Mesodermal cell (in vitro differentiated cells): ENCODE data around the gene NPTX1.

Experiments used
- H3K27ac ChIP-seq: 2 replicates; pipeline ENCODE4 v1.7.0; 2013; ENCODE audit warnings: mild to moderate bottlenecking, low read depth, low read length, moderate library complexity; ENCODE audit not compliant: severe bottlenecking
- H3K36me3 ChIP-seq: 2 replicates; pipeline ENCODE4 v1.7.1; 2013; ENCODE audit warnings: mild to moderate bottlenecking, low read length, moderate library complexity; ENCODE audit not compliant: control insufficient read depth, insufficient read depth
- H3K4me1 ChIP-seq: one replicate; pipeline ENCODE4 v1.7.1; 2013; ENCODE audit warnings: mild to moderate bottlenecking, low read length; ENCODE audit not compliant: insufficient read depth, control insufficient read depth, poor library complexity, severe bottlenecking
- H3K4me3 ChIP-seq: 2 replicates; pipeline ENCODE4 v1.7.0; 2013; ENCODE audit warnings: low read length, control low read depth, mild to moderate bottlenecking; ENCODE audit not compliant: insufficient read depth, poor library complexity, severe bottlenecking; ENCODE audit errors: extremely low read depth
- H3K9me3 ChIP-seq: 2 replicates; pipeline ENCODE4 v1.7.1; 2013; ENCODE audit warnings: mild to moderate bottlenecking, low read length, moderate library complexity; ENCODE audit not compliant: control insufficient read depth
- WGBS, 2 experiments: methylation state at CpG; one replicate each; pipeline ENCODE4 v1.1.5; 2013; ENCODE audit warnings: missing lambda C conversion rate in 2 of 2; ENCODE audit not compliant: insufficient coverage in 2 of 2; 5-methylcytosine and 5-hydroxymethylcytosine counted together

Gene NPTX1

DNA sequence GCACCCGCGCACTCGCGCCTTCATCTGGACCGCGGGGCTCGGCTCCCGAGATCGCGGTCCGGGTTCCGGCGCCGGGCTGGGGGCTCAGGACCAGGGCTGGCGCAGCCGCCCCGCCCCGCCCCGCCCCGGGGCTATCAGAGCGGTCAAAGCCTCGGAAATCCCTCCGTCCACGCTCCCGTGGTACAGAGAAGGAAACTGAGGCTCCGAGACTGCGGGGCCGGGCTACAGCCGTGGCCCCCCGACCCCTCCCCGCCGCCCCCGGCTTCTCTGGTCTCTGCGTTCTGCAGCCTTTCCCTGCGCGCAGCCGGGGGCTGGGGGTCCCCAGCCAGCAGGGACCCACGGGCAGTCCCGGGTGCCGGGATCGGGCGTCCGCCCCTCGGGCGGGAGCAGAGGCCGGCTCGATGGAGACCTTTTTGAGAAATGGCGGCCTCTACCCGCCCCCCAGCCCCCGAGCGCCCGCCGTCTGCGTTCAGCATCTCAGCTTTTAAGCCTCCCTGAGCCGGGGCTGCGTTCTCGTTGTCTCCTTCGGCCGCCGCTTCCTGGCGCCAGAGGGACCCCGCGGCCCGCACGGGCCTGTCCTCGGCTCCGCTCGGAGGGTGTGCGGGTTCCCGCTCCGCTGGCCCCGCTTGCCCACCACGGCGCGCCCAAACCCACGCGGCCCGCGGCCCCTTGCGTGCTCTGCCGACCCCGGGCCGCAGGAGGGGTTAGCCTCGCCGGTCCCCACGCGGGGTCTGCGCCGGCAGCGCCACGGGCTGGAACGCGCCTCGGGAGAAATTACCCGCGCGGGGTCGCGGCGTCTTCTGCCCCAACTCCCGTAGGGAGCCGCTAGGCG lies 1.5 kb upstream of the NPTX1 start:
- WGBS, 2 experiments = 4% methylated on average over 94 to 96 of the region's 103 CpGs
- Histone ChIP-seq H3K9me3 (no peaks in the 10 kb centered on the region), H3K27ac (no peak overlapping the region), H3K4me1 (peaks cover 2% of the 10 kb centered on the region), H3K36me3 (no peaks in the 10 kb centered on the region), H3K4me3 (peak overlapping the region; percentile 8)

DNA sequence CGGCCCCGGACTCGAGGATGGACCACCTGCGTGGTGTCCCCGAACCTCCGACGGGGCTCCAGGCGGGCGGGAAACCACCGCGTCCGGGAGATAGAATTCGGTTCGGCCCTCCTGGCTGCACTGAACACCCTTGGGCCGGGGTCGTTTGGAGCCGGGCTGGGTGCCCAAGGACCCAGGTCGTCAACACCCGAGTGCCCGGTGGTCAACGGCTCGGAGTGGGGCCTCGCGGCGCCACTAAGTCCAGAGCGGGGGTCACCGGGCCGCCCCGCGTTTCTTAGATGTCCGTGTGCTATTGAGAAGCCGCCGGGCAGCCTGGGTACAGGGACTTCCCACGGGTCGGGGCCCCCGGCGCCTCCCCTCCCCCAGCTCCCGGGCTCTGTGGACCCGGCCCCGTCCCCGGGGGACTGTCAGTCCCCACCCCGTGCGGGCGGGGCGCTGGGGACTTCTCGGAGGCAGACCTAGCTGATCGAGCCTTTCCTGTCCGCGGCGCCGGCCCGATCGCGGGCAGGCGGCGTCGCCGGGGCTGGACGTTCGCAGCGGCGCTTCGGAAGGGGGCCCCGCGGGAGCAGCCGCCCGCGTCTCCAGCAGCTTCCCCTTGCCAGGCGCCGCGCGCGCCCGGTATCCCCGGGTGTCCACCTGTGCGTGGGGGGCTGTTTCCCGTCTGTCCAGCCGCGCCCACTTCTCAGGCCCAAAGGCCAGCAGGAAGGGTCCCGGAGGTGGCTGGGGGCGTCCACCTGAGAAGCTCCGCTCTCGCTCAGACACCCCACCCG lies 655 bp upstream of the NPTX1 start:
- 1 to 2% methylated on average over 67 to 81 of the region's 84 CpGs for WGBS, 2 experiments
- Histone ChIP-seq H3K4me1 (peaks cover 2% of the 10 kb centered on the region), H3K4me3 (no peak overlapping the region), H3K27ac (no peak overlapping the region), H3K9me3 (no peaks in the 10 kb centered on the region), H3K36me3 (no peaks in the 10 kb centered on the region)

- H3K4me1 ChIP-seq = peaks cover 2% of the 10 kb centered on the region
- no peaks in the 10 kb centered on the region for H3K36me3 ChIP-seq
- WGBS, 2 experiments = 5% methylated on average over 35 to 36 of the region's 55 CpGs
- H3K27ac ChIP-seq = no peak overlapping the region
- H3K4me3 ChIP-seq = no peak overlapping the region
- H3K9me3 ChIP-seq = no peaks in the 10 kb centered on the region
These were observed 1.2 kb downstream of the NPTX1 start for GRCh38 chr17:80474961-80475909.

DNA sequence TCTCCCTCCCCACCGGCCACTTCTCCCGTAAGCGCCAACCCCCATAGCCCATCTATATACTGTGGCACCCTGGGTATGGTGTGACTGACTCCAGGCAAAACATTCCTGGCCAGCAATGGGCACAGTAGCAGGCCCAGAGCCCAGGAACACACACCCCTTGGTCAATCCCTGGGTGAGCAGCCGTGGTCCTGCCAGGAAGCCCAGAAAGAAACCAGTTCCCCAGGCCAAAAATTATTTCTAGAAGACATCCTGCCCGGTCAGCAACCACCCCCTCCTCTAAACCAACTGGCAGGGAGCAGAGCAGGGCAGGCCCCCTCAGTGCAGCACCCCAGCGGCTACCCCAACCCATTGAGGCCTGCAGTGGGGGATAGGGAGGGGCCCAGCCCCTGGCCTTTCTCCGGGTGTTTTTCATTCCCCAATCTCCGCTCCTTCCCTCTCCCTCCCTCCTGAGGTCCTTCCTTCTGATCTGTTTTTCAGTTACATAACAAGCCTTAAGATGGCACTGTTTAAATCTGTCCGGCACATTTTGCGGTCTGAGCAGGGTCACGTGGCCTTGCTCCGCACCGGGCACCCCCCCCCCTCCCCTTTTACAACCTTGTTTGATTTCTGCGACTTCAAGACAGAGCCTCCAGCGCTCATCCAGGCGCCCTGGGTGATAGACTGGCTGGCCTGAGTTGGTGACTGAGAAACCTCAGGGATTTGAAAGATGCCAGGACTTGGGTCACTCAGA lies 2.0 kb downstream of the NPTX1 start:
- Histone ChIP-seq H3K9me3 (no peaks in the 10 kb centered on the region), H3K4me3 (no peak overlapping the region), H3K4me1 (peaks cover 2% of the 10 kb centered on the region), H3K36me3 (no peaks in the 10 kb centered on the region), H3K27ac (no peak overlapping the region)
- WGBS, 2 experiments = 21 to 22% methylated on average over 6 to 9 of the region's 16 CpGs

- WGBS, 2 experiments = 45 to 53% methylated on average over 7 of the region's 7 CpGs
- H3K4me3 ChIP-seq = no peak overlapping the region
These were observed 2.7 kb downstream of the NPTX1 start for GRCh38 chr17:80473701-80474100.

GRCh38 chr17:80472996-80473395 lies 3.4 kb downstream of the NPTX1 start:
- no peaks in the 10 kb centered on the region for H3K9me3 ChIP-seq
- no peak overlapping the region for H3K4me3 ChIP-seq
- 79 to 84% methylated on average over 12 of the region's 12 CpGs for WGBS, 2 experiments
- no peaks in the 10 kb centered on the region for H3K36me3 ChIP-seq
- H3K4me1 ChIP-seq = no peaks in the 10 kb centered on the region
- no peak overlapping the region for H3K27ac ChIP-seq

More at GRCh38 chr17:80473701-80474100, 2.7 kb downstream of the NPTX1 start:
- peaks cover under 1% of the 10 kb centered on the region for H3K4me1 ChIP-seq
- H3K27ac ChIP-seq = no peak overlapping the region
- no peaks in the 10 kb centered on the region for H3K36me3 ChIP-seq
- no peaks in the 10 kb centered on the region for H3K9me3 ChIP-seq

- Histone ChIP-seq H3K4me1 (no peaks in the 10 kb centered on the region), H3K36me3 (no peaks in the 10 kb centered on the region), H3K27ac (no peak overlapping the region), H3K9me3 (no peaks in the 10 kb centered on the region), H3K4me3 (no peak overlapping the region)
- 82 to 84% methylated on average over 6 to 8 of the region's 8 CpGs for WGBS, 2 experiments
These were observed 4.5 kb downstream of the NPTX1 start for GRCh38 chr17:80471922-80472321.

DNA sequence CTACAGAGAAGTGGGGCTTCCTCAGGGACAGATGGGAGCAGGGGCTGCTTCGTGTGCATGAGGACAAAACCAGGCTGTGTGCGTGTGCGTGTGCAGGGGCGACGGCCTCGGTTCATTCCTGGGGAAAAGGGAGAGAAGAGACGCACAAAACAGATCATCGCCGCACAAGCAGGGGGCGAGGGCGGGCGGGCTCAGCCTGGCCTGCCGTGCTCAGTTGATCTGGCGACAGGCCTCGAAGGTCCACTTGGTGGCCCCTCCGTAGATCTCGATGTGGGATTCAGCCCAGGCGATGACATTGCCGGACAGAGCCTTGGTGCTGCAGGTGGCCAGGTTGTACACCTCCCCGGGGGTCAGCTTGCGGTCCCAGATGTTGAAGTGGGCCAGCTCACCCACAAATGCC lies 5.8 kb downstream of the NPTX1 start:
- H3K4me3 ChIP-seq = no peak overlapping the region
- no peaks in the 10 kb centered on the region for H3K36me3 ChIP-seq
- H3K4me1 ChIP-seq = no peaks in the 10 kb centered on the region
- H3K27ac ChIP-seq = no peak overlapping the region
- H3K9me3 ChIP-seq = no peaks in the 10 kb centered on the region
- WGBS, 2 experiments = 78 to 82% methylated on average over 16 to 21 of the region's 21 CpGs

GRCh38 chr17:80469667-80470066 lies 6.7 kb downstream of the NPTX1 start:
- Histone ChIP-seq H3K36me3 (no peaks in the 10 kb centered on the region), H3K4me3 (no peak overlapping the region), H3K9me3 (no peaks in the 10 kb centered on the region), H3K27ac (no peak overlapping the region), H3K4me1 (no peaks in the 10 kb centered on the region)
- 80 to 91% methylated on average over 8 to 11 of the region's 11 CpGs for WGBS, 2 experiments
